Activated CD8-positive, alpha-beta memory T cell treated with anti-CD3 and anti-CD28 coated beads for 1 hour (primary cell): ENCODE measurements around the gene PEX11B.

ENCODE experiments used
- DNase-seq, 2 donors: peaks; one replicate each; pipeline ENCODE4 v3.0.0-alpha.2; 2020; ENCODE audit warnings: low read depth in 1 of 2; ENCODE audit errors: extremely low read depth in 1 of 2

Gene PEX11B, protein sequence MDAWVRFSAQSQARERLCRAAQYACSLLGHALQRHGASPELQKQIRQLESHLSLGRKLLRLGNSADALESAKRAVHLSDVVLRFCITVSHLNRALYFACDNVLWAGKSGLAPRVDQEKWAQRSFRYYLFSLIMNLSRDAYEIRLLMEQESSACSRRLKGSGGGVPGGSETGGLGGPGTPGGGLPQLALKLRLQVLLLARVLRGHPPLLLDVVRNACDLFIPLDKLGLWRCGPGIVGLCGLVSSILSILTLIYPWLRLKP

GRCh38 chr1:145918144-145918991, at the start of gene PEX11B:
Gene PEX11B (minus strand): TSS chr1:145918717. CDS start chr1:145918688, 29 bp downstream.
- DNase-seq, result peak; percentile 73 to 84

DNA sequence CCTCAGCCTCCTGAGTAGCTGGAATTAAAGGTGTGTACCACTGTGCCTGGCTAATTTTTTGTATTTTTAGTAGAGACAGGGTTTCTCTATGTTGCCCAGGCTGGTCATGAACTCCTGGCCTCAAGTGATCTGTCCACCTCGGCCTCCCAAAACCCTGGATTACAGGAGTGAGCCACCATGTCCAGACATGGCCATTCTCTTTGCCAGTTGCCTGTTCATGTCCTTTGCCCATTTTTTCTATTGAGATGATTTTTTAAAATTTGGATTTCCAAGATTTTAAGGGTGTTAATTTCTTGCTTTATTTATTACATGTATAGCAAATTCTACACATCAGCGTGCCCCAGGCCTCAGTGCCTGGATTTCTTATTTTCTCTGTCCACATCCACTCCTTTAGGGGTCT, 48.8 kb upstream of the PEX11B start:
- DNase-seq, result no peak

DNA sequence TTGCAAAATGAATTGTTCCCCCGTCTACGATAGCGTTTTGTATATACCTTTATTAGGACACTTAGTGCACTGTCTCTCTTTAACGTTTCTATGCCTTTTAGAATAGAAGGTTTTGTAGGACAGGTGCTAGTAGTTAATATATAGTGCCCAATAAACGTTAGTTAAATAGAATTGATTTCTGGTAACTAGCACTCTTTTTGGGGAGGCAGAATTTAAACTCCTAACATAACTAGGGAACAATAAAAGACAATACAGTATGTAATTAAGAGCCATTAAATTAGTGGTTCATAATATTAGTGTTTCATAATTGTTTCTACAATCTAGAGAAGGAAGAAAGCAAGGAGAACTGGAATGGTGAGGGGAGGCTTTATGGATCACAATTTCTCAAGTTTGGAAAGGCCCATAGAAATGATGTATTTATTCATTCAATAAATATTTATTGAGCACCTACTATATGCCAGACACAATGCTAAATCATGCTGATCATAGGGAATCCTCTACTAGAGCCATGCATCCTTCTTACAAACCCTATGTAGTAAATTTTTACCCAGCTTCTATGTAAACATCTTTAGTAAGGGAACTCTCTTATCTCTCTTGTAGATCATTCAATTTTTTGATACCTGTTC, 46.7 kb upstream of the PEX11B start:
- DNase-seq, result no peak

DNA sequence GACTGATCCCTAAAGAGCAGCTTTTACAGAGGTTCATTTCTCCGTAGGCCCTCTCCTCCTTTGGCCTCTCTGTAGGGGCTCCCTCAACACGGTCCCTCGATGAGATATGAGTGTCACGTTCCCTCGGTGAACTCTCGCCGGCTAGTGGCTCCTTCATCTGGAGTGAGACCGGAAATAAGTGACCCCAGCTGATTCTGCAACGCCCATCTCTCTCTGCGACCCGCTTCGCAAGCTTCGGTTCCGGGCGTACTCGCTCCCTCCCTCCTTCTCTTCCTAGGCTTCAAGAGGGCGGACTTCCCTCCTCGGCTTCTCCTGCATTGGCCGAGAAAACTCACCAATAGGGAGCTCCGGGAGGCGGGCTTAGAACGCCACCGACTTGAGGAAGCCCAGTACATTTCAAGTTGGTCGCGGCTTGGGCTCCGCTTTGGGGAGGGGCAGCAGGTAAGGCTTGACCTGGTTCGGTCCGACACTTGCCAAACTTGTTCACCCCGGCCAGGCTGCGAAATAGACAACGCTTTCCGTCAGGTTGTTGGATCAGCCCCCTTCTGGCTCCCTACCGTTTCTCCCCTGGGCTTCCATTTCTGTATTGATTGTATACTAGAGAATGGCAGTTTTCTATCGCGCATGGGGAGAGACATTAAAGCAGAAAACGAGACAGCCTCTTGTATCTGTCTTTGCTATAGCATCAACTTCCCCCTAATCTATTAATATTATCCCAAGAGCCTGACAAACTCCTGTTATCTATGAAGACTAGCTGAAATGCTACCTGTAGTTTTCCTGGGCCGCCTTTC, 46.0 kb upstream of the PEX11B start, which contains the start of the genes ANKRD34A and POLR3GL:
TSS of gene ANKRD34A (minus strand) at position 248 of the 791 bp plus-strand sequence. CDS start 2,816 bp downstream, outside the sequence.
TSS of gene POLR3GL (plus strand) at position 363 of the 791 bp plus-strand sequence. CDS start 10,176 bp downstream, outside the sequence.
- DNase-seq, result peak; percentile 77 to 81

DNA sequence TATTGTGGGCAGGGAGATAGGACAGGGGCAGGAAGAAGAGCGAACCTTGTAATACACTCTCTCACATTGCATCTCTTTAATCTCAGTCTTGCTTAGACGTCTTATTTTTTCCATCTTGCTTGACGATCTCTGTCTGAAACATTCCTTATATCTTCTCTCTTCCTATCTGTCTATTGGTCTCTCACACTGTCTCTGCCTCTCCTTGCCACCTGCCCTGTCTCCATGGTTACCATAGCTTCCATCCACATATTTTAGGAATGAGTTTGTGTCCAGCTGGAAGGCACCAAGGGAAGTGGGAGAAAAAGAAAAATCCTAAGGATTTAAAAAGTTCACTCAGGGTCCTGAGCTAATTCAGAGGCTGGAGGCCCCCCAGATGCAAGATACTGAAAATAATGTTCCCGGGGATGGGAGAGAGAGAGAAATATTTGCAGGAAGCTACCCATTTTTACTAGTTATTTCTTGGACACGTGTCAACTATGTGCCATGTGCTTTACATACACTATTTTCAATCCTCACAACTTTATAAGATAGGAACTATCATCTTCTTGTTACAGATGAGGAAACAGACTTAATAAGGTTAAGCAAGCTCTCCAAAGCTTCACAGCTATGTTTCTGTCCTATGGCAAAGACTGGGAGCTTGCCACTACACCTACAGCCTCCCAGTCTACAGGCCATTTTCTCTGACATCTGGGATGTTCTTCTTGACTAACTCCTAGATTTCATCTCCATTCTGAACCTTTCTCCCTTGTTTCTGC, 44.9 kb upstream of the PEX11B start:
- no peak for DNase-seq

GRCh38 chr1:145962157-145963102, 43.9 kb upstream of the PEX11B start:
- DNase-seq, result no peak

DNA sequence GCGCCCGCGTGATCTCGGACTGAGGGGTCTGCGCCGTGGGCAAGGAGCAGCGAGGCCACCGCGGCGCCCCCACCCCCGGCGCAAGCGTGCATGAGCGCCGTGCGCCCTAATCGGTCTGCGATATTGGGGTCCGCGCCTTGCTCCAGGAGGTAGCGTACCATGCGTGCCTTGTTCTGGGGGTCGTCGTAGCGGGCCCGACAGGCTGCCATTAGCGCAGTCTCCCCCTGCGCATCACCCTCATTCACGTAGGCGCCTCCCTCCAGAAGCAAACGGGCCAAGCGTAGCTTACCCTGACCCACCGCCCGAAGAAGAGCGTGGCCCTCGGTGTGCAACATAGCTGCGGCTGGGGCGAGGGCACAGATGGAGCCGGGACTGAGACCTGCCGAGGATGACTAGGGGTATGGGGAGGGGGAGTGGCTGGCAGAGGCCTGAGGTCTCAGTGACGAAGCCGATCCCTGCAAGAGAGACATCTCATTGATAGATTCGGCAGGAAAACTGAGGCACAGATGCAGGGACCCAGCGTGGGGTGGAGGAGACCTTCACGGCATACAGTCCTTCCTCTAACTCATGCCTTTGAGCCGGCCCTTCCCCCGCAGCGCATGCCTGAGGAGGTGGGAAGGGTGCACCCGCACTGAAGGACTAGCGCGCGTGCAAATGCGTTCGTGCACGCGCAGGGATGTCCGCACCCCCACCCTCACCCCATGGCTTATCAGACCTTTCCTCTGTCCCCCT, 43.1 kb upstream of the PEX11B start:
- no peak for DNase-seq

GRCh38 chr1:145961109-145961424, 42.5 kb upstream of the PEX11B start:
- DNase-seq, result no peak

- DNase-seq, result no peak
These were observed 42.1 kb upstream of the PEX11B start for GRCh38 chr1:145960468-145961108.

GRCh38 chr1:145959957-145960467, 41.5 kb upstream of the PEX11B start:
- DNase-seq, result no peak

DNA sequence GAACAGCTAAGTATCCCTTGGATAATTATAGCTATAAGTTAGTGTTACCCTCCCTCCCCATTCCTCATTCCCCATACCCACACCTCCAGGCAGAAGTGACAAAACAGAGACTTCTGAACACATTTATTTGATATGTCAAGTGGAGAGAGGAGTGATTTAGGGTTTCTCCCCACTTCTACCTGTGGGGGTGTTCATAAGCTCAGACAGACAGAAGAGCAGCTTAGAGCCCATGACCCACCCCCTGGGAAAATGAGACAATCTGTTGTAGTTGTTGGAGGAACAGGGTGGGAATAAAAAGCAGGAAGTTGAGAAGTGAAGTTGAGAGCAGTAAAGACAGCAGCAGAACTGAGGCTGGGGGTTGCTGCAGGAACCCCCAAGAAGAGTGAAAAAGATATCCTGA, 40.8 kb upstream of the PEX11B start:
- no peak for DNase-seq

DNA sequence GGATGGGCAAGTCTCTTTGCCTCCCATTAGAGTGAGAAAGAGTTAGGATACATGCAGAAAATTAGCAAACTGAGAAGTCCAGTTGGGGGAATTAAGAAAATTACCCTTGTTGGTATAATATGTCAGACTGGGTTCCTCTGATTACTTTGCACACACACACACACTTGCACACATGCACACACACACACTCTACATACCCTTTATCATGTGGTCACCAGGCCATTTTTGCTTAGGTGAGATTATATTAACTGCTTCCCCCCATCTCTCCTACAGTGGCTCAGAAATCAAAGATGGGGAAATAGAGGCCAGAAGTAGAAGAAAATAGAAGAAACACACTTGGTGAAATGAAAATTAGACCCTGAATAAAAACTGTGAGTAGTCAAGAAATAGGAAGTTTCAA, 40.2 kb upstream of the PEX11B start:
- DNase-seq, result no peak

GRCh38 chr1:145957443-145958319, 39.2 kb upstream of the PEX11B start, which contains the start of gene LIX1L:
Gene LIX1L (minus strand): TSS chr1:145958017. CDS start chr1:145957927, 90 bp downstream.
- DNase-seq, result peak; percentile 85 to 91

DNA sequence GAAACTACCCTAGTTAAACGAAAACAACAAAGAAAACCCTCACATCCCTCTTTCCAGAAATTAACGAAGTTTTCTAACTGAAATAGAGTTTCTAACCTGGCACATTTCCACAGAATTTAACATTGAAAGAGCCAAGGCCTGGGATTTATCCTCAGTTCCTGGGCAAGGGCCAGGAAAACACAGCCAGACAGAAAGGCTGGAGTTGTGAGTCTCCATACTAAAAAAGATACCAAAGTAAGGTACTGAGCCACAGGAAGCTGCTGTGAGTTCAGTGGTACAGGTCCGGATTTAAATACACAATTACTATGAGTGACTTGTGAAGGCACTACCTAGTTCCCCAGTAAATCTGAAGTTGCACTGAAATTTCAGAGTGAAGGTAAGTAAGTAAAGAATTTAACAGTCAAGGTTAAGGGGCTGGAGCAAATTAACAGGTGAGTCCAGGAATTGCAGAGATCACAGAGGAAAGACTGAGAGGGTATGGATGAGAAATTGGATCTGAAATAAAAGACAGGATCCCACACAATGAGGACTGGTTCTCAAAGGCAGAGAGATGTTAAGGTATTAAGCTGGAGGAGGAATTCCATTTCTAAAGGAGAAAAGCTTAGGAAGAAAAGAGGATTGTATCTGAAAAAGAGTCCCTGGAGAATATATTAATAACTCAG, 38.4 kb upstream of the PEX11B start:
- DNase-seq, result no peak

DNA sequence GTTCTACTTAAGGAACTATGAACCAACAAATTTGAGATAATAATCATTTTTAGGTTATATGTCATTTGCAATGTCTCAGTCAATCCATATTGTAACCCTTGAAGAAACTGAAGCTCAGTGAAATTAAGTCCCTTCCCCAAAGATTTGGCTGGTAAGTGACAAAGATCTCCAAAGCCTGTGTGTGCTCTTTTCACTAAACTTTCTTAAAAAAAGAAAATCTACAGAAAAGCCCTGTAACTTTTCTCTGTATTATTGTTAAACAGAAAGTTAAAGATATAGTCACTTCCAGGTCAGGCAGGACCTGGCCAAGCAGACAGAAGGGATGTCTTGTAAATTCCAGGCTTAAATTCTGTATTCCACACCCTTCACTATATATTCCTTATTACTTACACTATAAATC, 37.8 kb upstream of the PEX11B start:
- DNase-seq, result no peak

DNA sequence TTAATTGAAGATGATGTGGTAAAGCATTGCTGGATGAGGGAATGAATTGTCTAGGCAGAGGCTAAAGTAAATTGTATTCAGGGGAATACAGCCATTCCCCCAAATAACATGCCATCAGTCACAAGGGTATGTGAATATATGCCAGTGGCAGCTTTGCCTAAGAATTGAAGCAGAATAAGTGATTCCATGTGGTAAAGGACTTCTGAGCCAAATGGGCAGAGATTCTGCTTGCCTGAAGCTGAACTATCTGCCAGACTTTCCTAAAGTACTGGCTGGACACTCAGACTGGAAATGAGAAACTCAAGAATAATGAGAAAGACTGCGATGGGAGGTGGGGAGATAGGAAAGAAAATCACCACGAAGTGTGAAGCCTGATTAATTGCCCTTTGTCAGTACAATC, 36.9 kb upstream of the PEX11B start:
- DNase-seq, result no peak
